AG04449 (cell line): ENCODE results near the gene OR2T8.

Source experiments
- CTCF ChIA-PET: fragments of 350-600 bp; formaldehyde crosslinking; extraction: SDS; loops from one replicate; lab custom pipeline; 2021; ENCODE audit warnings: antibody characterized with exemption; lab: Yijun Ruan, JAX
- POLR2A ChIA-PET: fragments of 400-600, 350-600 bp; formaldehyde crosslinking; extraction: SDS; loops from one replicate; lab custom pipeline; 2020; ENCODE audit warnings: antibody characterized with exemption, inconsistent platforms; lab: Yijun Ruan, JAX
- DNase-seq: peaks from one replicate; pipeline ENCODE4 v3.0.0-alpha.2; 2010; ENCODE audit warnings: low read depth, low spot score
- H3K4me3 ChIP-seq: 2 replicates; pipeline ENCODE4 v1.5.1; 2011; ENCODE audit warnings: low read depth, mild to moderate bottlenecking, control low read depth, low read length
- TF ChIP-seq, protein P1 (sequence below): IDR thresholded peaks from one replicate; pipeline ENCODE4 v1.5.1; 2011; ENCODE audit warnings: mild to moderate bottlenecking, moderate library complexity, low read length, control low read depth, inconsistent platforms; ENCODE audit not compliant: insufficient read depth; ENCODE audit errors: missing control alignments

Gene OR2T8

DNA sequence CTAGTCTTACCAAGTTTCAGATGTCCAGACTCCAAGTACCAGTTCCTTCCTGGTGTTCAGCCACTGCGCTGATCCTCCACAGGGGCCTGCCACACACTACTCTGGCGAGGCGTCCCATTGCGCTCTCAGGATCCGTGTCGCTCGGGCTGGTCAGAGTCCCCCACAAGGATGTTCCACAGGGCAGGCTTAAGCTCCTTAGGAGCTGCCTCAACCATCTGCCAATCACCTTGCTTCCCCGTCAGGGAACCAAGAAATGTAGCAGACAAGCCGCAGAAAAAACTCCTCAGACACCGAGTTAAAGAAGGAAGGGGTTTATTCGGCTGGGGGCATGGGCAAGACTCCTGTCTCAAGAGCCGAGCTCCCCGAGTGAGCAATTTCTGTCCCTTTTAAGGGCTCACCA, 14.9 kb upstream of the OR2T8 start:
- DNase-seq: no peak
- CTCF ChIA-PET: no interaction called here
- TF ChIP-seq, protein P1, sequence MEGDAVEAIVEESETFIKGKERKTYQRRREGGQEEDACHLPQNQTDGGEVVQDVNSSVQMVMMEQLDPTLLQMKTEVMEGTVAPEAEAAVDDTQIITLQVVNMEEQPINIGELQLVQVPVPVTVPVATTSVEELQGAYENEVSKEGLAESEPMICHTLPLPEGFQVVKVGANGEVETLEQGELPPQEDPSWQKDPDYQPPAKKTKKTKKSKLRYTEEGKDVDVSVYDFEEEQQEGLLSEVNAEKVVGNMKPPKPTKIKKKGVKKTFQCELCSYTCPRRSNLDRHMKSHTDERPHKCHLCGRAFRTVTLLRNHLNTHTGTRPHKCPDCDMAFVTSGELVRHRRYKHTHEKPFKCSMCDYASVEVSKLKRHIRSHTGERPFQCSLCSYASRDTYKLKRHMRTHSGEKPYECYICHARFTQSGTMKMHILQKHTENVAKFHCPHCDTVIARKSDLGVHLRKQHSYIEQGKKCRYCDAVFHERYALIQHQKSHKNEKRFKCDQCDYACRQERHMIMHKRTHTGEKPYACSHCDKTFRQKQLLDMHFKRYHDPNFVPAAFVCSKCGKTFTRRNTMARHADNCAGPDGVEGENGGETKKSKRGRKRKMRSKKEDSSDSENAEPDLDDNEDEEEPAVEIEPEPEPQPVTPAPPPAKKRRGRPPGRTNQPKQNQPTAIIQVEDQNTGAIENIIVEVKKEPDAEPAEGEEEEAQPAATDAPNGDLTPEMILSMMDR: no peak
- H3K4me3 ChIP-seq: no peak overlapping the region
- POLR2A ChIA-PET: no interaction called here

DNA sequence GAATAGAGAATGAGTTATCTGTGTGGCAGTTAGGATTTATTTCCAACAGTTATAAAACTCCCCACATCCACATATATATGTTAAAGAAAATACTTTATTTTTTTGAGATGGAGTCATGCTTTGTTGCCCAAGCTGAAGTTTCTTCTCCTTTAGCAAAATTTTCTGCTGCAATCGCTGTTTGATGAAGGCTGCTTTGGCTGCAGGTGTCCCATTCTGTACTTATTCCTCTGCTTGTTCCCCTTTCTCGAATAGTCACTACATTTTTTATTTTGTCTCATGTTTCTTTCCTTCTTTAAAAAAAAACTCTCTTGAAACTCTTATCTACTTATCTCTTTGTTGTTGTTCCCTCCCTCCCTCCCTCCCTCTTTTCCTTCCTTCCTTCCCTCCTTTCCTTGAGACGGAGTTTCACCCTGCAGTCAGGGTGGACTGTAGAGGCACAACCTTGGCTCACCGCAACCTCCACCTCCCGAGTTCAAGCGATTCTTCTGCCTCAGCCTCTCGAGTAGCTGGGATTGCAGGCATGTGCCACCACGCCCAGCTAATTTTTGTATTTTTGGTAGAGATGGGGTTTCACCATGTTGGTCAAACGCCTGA, 14.0 kb upstream of the OR2T8 start:
- H3K4me3 ChIP-seq: no peak overlapping the region
- ChIA-PET POLR2A (no interaction called here), CTCF (no interaction called here)
- TF ChIP-seq, protein P1: no peak
- no peak for DNase-seq

DNA sequence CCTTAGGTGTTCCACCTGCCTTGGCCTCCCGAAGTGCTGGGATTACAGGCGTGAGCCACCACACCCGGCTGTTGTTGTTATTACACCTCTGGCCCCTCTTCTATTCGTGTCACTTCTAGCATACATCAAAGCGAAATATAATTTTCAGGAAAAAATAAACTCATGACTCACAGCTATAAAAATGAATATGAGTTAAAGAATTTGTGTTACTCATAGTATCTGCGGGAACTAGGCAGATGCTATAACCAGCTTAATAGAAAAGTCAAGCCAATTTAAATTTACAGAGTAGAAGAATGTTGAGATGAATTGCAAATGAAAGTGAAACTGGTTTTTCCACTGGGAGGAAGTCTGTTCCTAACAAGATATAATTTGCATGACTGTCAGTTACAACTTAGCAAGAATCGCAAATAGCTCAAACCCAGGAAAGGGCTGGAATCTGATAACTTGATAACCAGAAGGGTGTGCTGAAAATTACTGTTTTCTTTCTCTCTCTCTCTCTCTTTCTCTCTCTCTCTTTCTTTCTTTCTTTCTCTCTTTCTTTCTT, 13.5 kb upstream of the OR2T8 start:
- H3K4me3 ChIP-seq: no peak overlapping the region
- DNase-seq: no peak
- CTCF ChIA-PET: no interaction called here
- POLR2A ChIA-PET: no interaction called here
- TF ChIP-seq, protein P1: no peak

DNA sequence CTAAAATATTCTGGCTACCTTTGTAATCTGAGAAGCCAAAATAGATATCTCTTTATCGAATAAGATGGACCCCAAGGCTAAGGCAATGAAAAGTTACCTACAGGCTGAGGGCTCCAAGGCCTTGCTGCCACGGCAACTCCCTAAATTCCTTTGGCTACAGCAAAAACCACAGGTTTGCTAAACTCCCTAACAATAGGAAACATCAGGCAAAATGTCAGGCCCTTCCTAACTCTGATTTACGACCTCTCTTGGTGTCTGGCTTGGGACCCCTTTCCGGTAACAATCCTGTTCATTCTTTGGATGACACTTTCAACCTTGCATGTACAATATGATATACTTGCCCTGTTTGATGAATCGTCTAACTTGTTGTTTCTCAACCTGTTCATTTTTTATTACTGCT, 11.3 kb upstream of the OR2T8 start:
- DNase-seq: no peak
- TF ChIP-seq, protein P1: no peak
- ChIA-PET POLR2A (no interaction called here), CTCF (no interaction called here)
- no peak overlapping the region for H3K4me3 ChIP-seq

DNA sequence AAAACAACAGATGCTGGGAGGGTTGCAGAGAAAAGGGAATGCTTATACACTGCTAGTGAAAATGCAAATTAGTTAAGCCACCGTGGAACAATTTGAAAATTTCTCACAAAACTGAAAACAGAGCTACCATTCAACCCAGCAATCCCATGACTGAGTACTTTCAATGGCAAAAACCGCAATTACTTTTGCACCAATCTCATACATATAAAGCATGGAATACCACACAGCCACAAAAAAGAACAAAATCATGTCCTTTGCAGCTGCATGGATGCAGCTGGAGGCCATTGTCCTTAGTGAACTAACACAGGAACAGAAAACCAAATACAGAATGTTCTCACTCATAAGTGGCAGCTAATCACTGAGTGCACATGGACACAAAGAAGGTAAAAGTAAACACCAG, 6.3 kb upstream of the OR2T8 start:
- CTCF ChIA-PET: no interaction called here
- TF ChIP-seq, protein P1: no peak
- POLR2A ChIA-PET: no interaction called here
- H3K4me3 ChIP-seq: no peak overlapping the region
- no peak for DNase-seq

DNA sequence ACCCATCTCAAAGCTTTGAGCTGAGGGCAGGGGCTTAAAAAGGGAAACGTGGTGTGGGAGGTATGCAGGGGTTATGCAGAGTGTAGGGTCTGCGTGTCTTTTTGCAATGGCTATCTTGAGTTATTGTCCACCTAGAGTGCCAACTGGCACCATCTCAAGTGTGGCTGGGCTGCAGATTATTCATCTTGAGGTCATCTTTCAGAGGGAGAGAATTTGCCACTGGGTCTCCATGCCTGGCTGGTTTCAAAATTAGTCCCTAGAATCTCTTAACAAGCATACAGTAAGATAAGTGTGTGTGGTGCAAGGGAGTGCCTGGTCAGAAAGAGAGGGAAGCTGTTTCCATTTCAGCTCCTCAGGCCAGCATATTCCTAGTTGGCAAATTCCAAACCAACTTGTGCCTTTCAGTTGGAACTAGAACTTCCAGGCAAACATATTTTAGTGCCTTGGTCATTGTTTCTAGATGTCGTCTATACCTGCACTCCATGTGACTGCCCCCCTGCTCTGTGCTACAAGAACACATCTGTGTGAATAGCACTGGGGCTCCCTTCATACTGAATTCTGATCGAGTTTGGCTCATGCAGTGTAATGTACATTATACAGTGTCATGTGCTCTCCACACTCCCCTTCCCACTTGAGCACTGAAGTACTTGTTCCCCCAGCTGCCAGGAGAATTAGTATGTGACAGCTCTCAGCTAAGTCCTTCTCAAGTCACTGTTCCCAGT, 5.0 kb upstream of the OR2T8 start:
- DNase-seq: no peak
- no peak overlapping the region for H3K4me3 ChIP-seq
- TF ChIP-seq, protein P1: no peak
- POLR2A ChIA-PET: no interaction called here
- CTCF ChIA-PET: no interaction called here
